ENCODE measurements around the gene HLA-E.
"Not testable (repeated sequence)": the region's sequence is repeated elsewhere in the genome, so short reads cannot be mapped to it uniquely, and the experiment has no call there.

Gene HLA-E

DNA sequence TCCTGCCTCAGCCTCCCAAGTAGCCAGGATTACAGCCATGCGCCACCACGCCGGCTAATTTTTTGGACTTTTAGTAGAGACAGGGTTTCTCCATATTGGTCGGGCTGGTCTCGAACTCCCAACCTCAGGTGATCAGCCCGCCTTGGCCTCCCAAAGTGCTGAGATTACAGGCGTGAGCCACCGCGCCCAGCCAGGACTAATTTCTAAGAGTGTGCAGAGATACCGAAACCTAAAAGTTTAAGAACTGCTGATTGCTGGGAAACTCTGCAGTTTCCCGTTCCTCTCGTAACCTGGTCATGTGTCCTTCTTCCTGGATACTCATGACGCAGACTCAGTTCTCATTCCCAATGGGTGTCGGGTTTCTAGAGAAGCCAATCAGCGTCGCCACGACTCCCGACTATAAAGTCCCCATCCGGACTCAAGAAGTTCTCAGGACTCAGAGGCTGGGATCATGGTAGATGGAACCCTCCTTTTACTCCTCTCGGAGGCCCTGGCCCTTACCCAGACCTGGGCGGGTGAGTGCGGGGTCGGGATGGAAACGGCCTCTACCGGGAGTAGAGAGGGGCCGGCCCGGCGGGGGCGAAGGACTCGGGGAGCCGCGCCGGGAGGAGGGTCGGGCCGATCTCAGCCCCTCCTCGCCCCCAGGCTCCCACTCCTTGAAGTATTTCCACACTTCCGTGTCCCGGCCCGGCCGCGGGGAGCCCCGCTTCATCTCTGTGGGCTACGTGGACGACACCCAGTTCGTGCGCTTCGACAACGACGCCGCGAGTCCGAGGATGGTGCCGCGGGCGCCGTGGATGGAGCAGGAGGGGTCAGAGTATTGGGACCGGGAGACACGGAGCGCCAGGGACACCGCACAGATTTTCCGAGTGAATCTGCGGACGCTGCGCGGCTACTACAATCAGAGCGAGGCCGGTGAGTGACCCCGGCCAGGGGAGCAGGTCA is at the start of gene HLA-E:
Gene HLA-E, plus strand, starts transcription at position 429 of the 945 bp plus-strand sequence. Its CDS starts 23 bp downstream, at position 452.
- peak in 57 of 58 donors; percentile 16 to 94 (median 74) for DNase-seq

DNA sequence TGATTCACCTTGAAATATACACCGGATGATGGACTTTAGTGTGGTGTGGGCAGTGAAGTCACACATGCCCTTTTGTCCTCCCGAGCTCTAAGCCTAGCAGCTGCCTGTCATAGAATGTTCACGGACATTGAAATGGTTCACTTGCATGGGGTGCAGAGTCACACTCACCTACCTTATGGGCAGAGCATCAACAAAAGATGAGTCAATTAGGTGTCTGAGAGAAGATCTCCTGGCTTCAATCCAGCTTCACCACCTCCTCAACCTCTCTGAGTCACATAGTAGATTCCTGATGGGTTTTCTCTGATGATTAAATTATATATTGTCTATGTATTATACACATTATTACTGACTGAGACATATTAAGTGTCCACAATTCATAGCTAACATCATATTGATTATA is 48.1 kb upstream of the HLA-E start:
- DNase-seq, result no peak

DNA sequence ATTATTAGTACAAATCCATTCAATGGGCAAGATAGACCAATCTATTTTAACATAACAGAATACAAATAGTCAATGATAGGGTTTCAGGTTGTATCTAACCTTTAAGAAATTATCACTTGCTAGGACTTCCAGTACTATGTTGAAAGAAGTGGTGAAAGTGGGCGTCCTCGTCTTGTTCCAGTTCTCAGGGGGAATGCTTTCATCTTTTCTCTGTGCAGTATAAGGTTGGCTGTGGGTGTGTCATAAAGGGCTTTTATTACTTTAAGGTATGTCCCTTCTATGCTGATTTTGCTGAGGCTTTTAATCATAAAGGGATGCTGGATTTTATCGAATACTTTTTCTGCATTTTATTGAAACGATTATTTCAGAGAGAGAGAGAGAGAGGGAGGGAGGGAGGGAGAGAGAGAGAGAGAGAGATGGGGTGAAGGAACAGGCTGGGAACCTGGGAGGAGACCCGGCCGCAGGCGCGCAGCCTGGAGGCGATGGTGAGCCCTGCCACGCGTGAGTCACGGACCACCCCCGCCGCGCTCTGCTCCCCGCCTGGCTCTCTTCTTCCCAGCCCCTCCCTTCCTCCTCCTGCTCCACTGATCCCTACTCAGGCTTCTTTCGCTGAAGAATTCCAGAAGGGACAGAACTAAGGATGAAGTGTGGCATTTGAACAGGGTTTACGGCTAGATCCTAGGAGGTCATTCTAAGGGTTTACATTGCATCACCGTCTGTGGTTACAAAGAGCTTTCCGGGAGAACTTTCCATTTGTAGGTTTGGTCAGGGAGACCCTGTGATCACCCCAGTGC is 45.5 kb upstream of the HLA-E start:
- peak in 2 of 58 donors; percentile 7 to 13 for DNase-seq

DNA sequence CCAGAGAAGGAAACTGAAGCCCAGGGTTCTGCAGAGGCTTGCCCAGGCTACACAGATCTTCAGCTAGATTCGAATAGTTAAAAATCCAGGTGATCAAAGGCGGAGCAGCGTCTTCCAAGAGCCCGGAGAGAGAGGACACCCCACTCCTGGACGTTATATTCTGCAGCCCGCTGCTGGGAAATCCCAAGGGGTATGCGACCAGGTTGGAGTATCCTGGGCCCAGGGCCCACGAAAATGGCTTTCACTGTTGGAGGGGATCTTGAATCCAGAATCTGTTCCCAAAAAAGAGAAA is 44.9 kb upstream of the HLA-E start:
- DNase-seq, result no peak

DNA sequence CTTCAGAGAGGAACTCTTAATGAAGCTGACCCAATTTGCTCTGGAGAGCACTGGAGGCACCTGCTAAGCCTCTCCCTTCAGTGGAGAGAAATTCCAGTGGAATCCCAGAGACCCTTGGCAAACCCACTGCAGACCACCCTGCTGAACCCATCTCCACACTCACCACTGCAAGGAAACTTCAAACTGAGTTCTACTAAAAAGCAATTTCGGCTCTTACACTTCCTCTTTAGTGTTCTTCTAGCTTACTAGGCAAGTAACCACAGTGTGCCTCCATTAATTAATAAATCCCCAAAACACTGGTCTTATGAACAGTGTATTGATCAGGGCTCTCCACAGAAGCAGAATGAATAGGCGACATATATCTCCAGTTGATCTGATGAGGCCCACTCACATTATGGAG is 43.0 kb upstream of the HLA-E start:
- DNase-seq, result no peak

DNA sequence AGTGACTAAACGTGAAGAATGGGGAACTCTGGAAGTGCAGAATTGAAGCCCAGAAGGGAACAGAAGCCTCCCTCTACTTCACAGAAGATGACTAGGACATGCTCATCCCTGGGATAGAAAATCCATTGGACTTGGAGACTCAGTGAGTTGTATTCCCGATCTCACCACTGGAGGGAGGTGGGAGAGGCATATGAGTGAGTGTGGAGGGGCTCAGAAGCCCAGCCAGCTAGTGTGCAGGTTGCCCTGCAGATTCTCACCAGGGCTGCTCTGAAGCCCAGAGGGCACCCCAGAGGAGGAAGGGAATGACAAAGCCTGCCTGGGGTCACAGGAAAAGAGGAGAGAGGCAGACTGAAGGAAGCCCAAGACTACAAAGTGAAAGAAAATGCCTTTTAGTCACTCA is 42.1 kb upstream of the HLA-E start:
- no peak for DNase-seq

DNA sequence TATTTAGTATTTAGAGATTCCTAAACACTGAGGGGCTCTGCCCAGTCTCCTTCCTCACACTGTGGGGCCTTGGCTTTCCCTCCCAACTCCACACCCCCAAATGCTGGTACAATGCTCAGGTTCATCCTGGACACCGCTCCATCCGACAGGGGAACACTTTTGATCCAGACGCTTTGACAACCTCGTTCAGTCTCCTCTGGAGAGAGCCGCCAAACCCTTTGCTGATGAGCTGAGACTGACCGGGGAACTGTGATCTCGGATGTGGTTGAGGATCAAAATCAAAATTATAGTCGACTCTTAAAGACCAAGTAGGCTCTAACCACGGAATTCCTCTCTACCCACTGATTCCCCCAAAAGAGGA is 38.8 kb upstream of the HLA-E start:
- DNase-seq, result no peak

DNA sequence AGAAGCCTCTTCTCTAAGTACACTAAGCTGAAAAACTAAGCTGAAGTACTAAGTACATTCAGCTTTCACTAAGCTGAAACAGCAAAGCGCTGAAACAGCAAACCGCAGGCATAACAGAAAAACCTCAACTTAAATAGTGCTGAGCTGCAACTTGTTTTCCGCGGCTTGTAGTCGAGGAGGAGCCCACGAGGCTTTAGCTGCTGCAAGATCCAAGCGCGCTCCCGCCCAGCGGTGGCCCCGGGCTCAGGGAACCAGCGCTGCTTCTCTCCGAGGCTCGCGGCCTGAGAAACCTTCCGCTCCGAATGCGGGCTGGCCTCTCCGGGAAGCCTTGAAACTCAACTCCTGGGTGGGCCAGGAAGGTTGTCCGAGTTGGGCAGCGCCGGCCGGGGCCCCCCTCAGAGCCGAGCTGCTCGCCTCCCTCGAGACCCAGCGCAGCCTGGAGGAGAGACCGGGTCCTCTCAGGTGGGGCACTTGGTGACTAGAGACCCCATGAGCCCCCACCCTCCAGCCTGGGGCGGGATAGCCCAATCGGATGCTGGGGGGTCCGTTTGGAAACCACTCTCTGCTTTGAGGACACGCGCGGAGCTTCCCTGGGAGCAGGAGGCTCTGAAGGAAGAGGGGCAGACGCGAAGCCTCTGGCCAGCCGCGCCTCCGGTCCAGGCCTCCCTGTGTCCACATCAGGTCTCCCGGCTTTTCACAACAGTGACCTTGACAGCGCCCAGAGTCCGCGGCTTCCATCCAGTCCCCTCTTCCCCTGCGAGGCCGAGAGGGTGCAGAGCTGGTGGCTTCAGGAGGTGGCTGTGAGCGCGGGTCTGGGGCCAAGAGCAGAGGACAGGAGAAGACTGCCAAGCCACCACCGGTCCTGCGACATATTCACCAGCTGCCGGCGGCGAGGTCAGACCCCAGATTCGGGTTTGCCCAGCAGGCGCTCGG is 38.1 kb upstream of the HLA-E start:
- DNase-seq, result peak in 23 of 58 donors; percentile 4 to 37 (median 14)

DNA sequence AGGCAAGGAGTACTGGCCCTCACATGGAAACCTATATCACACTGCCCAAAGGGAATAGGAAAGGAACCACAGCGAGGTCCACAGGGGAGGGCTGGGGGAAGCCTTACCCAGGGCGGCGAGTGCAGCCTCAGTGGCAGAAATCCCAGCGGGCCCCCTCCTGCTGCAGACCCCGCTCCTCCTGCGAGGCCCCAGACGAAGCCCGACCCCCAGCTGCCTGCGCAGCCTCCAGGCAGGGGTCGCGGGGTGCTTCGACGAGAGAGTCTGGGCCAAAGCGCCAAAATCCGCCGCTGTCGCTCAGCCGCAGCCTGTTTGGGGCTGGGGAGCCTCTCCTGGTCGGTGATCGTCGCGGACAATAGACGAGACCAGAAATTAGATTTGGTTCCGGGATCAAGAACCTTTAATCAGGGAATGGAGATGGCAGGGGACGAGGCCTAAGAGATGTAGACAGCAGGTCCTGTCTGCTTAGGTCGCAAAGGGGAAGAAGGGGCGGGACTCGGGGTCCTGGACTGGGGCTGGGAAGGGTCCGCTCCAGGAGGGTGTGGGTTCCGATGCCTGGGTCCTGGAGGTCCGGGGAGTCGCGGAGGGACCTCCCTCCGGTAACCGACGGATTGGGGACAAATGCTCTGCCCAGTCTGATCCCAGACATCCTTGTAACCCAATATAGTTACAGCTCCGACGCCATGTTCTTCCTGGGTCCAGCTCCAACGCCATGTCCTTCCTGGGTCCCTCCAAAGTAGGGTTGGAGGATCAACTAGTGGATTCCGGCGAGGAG is 36.4 kb upstream of the HLA-E start:
- DNase-seq, result no peak

DNA sequence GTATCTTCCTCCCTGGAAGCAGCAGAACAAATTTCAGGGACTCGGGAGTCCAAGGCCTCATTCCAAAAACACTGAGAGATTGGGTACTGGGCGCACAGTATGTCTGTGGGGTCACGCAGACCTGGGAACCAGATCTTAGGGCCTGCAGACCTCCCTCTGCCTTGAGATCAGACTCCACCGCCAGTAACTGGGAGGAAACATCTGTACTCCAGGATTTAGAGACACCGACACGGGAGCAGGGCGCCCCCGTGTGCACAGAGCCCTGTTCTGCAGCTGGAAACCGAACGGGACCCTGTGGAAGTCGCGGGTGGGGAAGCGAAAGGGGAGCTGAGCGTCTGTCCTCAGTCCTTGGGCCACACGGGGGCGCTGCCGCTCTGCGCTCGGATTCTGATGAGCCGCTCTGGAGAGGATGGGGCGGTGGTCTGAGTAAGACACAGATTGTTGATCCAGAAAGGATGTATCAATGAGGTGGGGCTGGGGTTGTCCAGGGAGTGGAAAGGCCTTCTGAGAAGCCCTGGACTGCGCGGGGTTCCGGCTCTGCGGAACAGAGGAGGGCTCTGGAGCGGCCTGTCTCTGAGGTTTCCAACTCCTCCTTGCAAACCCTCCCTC is 35.7 kb upstream of the HLA-E start:
- peak in 51 of 58 donors; percentile 7 to 87 (median 44) for DNase-seq

DNA sequence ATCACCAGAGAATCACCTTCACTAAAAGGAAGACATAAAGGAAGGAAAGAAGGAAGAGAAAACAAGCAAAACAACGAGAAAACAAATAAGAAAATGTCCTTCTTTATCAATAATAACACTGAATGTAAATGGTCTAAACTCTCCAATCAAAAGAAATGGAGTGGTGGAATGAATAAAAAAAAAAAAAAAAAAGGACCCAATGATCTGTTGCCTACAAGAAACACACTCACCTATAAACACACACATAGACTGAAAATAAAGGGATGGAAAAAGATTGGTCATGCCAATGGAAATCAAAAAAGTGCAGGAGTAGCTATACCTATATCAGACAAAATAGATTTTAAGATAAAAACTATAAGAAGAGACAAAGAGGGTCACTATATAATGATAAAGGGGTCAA is 30.2 kb upstream of the HLA-E start:
- DNase-seq, result no peak

DNA sequence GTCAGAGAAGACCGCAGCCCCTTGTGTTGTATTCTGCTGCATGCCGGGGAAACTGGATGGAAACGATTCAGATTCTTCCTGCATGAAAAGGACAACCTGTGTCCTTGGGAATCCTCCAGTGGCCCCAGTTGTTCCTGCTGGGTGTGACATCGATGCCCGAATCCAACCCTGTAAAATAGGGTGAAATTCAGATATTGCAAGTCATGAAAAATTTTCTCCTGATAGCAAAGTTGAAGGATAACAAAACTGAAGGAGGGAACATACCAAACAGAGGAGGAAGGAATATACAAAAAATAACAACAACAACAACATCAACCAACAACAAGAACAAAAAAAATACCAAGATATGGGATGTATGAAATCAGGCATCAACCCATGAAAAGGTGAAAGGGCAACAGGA is 28.3 kb upstream of the HLA-E start:
- no peak for DNase-seq

DNA sequence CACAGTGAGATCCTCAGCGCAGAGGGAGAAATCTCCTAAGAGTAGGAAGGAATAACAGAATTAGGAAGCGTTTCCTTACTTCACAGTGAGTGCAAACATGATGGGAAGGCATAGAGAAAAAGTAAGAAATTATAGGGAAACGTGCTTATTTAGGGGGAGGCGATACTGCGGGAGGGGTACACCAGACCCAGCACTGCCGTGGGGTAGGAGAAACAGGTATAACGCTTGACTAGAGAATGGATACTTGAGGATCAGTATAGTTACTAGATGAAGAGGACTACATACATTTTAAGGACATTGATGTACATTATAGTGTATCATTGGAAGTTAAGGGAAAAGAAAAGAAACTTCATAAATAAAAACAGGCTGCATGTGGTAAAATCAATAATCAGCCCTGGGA is 26.8 kb upstream of the HLA-E start:
- no peak for DNase-seq

DNA sequence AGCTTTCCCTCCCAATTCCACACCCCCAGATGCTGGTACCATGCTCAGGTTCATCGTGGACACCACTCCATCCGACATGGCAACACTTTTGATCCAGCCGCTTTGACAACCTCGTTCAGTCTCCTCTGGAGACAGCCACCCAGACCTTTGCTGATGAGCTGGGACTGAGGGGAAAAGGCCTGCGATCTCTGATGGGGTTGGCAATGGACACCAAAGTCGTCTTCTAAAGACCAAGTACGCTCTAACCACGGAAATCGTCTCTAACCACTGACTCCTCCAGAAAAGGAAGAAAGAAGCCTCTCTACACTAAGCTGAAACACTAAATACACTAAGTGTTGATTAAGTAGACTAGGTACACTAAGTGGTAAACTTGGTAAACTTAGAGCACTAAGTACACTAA is 26.1 kb upstream of the HLA-E start:
- no peak for DNase-seq

DNA sequence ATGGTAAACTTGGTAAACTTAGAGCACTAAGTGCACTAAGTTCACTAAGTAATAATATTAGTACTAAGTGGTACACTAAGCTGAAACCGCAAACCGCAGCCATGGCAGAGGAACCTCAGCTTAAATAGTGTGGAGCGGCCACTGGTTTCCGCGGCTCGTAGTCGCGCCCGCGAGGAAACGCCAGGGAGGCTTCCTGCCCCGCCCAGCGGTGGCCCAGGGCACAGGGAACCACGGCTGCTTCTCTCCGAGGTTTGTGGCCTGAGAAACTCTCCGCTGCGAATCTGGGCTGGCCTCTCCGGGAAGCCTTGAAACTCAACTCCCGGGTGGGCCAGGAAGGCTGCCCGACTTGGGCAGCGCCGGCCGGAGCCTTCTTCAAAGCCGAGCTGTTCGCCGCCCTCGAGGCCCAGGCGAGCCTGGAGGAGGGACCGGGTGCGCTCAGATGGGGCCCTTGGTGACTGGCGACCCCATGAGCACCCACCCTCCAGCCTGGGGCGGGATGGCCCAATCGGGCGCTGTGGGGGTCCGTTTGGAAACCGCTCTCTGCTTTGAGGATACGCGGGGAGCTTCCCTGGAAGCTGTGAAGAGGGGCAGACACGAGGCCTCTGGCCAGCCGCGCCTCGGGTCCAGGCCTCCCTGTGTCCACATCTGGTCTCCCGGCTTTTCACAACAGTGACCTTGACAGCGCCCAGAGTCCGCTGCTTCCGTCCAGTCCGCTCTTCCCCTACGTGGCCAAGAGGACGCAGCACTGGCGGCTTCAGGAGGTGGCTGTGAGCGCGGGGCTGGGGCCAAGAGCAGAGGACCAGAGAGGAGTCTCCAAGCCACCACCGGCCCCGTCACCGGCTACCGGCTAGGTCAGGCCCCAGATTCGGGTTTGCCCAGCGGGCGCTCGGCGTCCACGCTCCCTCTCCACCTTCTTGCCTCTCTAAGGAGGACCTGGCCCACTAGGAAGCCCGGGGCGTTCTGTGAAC is 25.4 kb upstream of the HLA-E start:
- DNase-seq, result no peak

DNA sequence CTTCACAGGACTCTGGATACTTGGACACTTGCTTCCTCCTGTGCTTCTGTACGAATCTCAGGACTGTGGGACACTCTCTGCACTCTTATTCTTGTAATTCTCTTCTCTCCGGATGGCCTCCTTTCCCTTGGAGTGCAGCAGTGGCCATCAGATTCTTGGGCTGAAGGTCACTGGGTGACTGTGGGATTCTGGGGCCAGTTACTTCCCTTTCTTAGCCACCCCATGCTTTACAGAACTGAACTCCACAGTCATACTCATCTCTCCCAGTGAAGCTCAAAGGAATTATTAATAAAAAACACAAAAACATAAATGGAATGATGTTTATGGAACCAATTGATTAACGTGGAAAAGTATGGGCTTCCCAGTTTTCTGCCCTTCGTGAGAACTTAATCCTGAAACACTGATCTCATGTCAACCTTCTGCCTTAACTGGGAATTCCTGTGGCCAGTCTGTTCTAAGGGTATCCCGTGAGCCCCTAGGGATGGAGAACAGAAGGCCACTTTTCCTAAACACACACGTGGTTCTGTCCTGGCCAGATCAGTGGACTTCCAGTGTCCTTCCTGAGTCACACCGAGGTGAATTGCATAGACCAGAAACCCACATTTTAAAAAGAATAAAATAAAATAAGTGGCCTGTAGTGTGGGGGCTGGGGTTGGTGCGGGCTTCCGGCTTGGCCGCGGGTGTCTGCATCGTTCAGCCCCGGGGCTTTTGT is 23.6 kb upstream of the HLA-E start:
- DNase-seq, result no peak

DNA sequence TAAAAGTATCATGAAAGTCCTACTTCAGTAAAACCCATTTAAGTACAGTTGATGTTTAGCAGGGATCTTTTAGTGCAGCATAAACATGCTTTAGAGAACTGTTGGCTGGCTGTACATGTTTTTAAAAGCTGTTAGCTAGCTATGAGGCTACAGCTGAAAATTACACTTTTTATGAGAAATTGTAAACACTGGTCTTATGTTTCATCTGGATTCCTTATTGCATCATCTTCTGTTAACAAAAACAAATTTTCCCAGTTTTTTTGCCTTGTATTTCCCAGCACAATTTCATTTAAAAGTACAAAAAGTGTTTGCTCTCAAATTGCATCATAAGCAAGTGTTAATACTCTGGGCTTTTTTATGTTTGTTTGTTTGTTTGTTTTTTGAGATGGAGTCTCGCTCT is 18.3 kb upstream of the HLA-E start:
- DNase-seq, result no peak

DNA sequence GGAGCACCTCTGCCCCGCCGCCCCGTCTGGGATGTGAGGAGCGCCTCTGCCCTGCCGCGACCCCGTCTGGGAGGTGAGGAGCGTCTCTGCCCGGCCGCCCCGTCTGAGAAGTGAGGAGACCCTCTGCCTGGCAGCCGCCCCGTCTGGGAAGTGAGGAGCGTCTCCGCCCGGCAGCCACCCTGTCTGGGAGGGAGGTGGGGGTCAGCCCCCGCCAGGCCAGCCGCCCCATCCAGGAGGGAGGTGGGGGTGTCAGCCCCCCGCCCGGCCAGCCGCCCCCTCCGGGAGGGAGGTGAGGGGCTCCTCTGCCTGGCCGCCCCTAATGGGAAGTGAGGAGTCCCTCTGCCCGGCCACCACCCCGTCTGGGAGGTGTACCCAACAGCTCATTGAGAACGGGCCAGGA is 14.2 kb upstream of the HLA-E start:
- DNase-seq, result not testable (repeated sequence)

Data from anterior cingulate cortex (tissue), 58 donors.